Osteoblast (primary cell): Measurements from ENCODE around the gene FMO1. TPM values are rescaled to one million over a fixed set of nuclear protein-coding genes. Genes with fewer than 3 reads are reported as not detected.

Experiments used
- DNase-seq: peaks from one replicate; pipeline ENCODE4 v3.0.0; 2011; ENCODE audit warnings: low spot score, mixed read lengths; ENCODE audit not compliant: insufficient read length; ENCODE audit errors: missing footprints
- H2AFZ ChIP-seq: 2 replicates; pipeline ENCODE4 v1.6.0; 2011; ENCODE audit warnings: mild to moderate bottlenecking, low read length
- H3K27ac ChIP-seq: 2 replicates; pipeline ENCODE4 v1.5.1; 2011; ENCODE audit warnings: mild to moderate bottlenecking, low read depth, low read length, moderate library complexity
- H3K27me3 ChIP-seq: 2 replicates; pipeline ENCODE4 v1.6.0; 2012; ENCODE audit warnings: mild to moderate bottlenecking, control low read depth, inconsistent platforms, low read length, moderate library complexity; ENCODE audit not compliant: insufficient read depth
- H3K36me3 ChIP-seq: 2 replicates; pipeline ENCODE4 v1.5.1; 2011; ENCODE audit warnings: mild to moderate bottlenecking, low read length, control low read depth, moderate library complexity; ENCODE audit not compliant: insufficient read depth
- H3K4me1 ChIP-seq: 2 replicates; pipeline ENCODE4 v1.5.1; 2011; ENCODE audit warnings: mild to moderate bottlenecking, low read length, control low read depth, moderate library complexity; ENCODE audit not compliant: insufficient read depth
- H3K4me2 ChIP-seq: 2 replicates; pipeline ENCODE4 v1.6.0; 2011; ENCODE audit warnings: mild to moderate bottlenecking, low read length; ENCODE audit not compliant: insufficient read depth
- H3K4me3 ChIP-seq: fragments of 200-600 bp; sonication (generic); 3 replicates; pipeline ENCODE4 v1.5.1; 2012; ENCODE audit warnings: mild to moderate bottlenecking, low read length, inconsistent platforms; ENCODE audit not compliant: insufficient read depth
- H3K79me2 ChIP-seq: 2 replicates; pipeline ENCODE4 v1.6.0; 2012; ENCODE audit warnings: mild to moderate bottlenecking, low read length, control low read depth, inconsistent platforms; ENCODE audit not compliant: insufficient read depth
- H3K9me3 ChIP-seq: 2 replicates; pipeline ENCODE4 v1.5.1; 2011; ENCODE audit warnings: low read depth, low read length, control low read depth
- H4K20me1 ChIP-seq: 2 replicates; pipeline ENCODE4 v1.6.0; 2012; ENCODE audit warnings: mild to moderate bottlenecking, low read length, control low read depth; ENCODE audit not compliant: insufficient read depth
- total RNA-seq: library from RNA; depleted of rRNA; stranded (reverse); fragments of >200 nt; gene quantifications from 2 replicates; pipeline ENCODE4 v1.2.3, GENCODE V29; 2012
- TF ChIP-seq, protein P1 (sequence below): IDR thresholded peaks from 2 replicates; pipeline ENCODE4 v1.5.1; 2011; ENCODE audit warnings: mild to moderate bottlenecking, low read depth, low read length, moderate library complexity; ENCODE audit errors: extremely low read depth

Gene FMO1
- total RNA-seq, 1 donor: not detected

DNA sequence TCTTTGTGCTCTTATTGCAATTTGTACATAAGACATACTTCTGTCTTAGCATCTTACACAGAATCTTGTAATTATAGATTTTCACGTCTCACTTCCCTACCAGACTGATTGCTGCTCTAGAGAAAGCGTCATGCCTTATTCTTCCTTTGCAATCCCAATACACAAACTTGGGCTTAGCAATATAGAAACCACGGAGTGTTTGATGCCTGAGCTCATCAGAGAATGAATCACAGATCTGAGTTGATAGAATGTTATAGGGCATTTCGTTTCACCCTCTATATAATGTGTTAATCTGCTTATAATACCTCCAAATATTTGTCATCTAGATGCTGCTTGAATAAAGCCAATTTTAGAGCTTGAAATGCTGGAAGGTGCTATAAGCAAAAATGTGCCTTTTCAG, 6.6 kb downstream of the FMO1 start:
- no peaks in the 10 kb centered on the region for H3K36me3 ChIP-seq
- H3K27ac ChIP-seq: no peak overlapping the region
- H3K4me2 ChIP-seq: peak overlapping the region; percentile 33
- H3K4me1 ChIP-seq: peaks cover 12% of the 10 kb centered on the region
- peak; percentile 73 for DNase-seq
- H3K27me3 ChIP-seq: no peaks in the 10 kb centered on the region
- no peak overlapping the region for H2AFZ ChIP-seq
- TF ChIP-seq, protein P1, sequence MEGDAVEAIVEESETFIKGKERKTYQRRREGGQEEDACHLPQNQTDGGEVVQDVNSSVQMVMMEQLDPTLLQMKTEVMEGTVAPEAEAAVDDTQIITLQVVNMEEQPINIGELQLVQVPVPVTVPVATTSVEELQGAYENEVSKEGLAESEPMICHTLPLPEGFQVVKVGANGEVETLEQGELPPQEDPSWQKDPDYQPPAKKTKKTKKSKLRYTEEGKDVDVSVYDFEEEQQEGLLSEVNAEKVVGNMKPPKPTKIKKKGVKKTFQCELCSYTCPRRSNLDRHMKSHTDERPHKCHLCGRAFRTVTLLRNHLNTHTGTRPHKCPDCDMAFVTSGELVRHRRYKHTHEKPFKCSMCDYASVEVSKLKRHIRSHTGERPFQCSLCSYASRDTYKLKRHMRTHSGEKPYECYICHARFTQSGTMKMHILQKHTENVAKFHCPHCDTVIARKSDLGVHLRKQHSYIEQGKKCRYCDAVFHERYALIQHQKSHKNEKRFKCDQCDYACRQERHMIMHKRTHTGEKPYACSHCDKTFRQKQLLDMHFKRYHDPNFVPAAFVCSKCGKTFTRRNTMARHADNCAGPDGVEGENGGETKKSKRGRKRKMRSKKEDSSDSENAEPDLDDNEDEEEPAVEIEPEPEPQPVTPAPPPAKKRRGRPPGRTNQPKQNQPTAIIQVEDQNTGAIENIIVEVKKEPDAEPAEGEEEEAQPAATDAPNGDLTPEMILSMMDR: no peak
- no peak overlapping the region for H3K4me3 ChIP-seq
- no peaks in the 10 kb centered on the region for H4K20me1 ChIP-seq
- H3K9me3 ChIP-seq: no peaks in the 10 kb centered on the region
- no peaks in the 10 kb centered on the region for H3K79me2 ChIP-seq

DNA sequence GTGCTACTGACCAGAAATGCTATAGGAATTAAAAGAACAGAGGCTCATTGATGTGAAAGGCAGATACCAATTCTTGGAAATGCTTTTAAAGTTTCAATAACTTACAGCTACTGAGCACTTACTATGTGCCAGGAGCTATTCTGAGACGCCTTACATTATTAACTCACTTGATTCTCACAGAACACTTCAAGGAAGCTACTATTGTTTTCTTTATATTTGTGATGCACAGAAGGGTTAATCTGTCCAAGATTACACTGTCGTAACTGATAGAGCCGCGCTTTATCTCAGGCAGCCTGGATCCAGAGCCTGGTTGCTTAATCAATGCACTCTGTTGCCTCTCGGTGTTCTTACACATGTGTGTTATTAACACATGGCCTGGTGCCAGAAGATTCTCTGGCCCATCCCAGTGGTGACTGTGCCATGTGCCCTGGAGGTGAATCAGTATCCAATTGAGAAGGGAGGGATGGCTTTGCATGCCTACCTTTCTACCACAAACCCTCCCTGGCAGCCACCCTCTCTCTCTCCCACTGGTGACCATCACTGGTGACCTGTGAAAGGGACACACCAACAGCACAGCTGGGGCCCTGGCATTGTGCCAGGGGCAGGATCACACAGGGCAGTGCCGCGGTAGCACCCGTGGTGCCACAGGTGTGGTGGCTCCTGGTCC, 8.8 kb downstream of the FMO1 start:
- Histone ChIP-seq H3K4me3 (no peak overlapping the region), H3K79me2 (no peaks in the 10 kb centered on the region), H3K27ac (no peak overlapping the region), H3K36me3 (no peaks in the 10 kb centered on the region), H3K4me2 (no peak overlapping the region), H3K4me1 (peaks cover 12% of the 10 kb centered on the region), H2AFZ (no peak overlapping the region), H4K20me1 (no peaks in the 10 kb centered on the region), H3K27me3 (no peaks in the 10 kb centered on the region), H3K9me3 (no peaks in the 10 kb centered on the region)
- DNase-seq: no peak
- TF ChIP-seq, protein P1: no peak

DNA sequence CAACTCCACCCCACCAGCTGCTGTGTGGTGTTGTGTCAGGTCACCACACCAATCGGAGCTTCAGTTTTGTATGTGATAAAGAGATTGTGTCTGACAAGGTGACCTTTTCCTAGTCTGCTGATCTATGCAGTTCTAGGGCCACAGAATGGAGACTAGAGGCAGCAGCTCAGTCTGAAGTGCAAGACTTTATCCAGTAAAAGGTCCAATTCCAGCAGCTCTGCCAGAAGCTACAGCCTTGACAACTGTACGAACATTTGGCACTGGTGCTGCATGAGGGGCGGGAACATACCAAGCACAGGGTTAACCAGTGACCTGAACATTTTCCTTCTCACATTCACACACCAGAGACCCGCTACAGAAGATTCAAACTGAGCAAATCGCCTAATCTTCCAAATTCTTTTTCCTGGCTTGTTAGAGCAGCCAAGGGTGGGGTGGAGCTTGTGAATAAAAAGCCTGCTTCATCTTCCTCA, 9.3 kb downstream of the FMO1 start:
- DNase-seq: no peak
- no peak overlapping the region for H3K4me3 ChIP-seq
- no peaks in the 10 kb centered on the region for H3K36me3 ChIP-seq
- H4K20me1 ChIP-seq: no peaks in the 10 kb centered on the region
- no peaks in the 10 kb centered on the region for H3K27me3 ChIP-seq
- no peaks in the 10 kb centered on the region for H3K79me2 ChIP-seq
- no peaks in the 10 kb centered on the region for H3K9me3 ChIP-seq
- TF ChIP-seq, protein P1: no peak
- H3K4me2 ChIP-seq: no peak overlapping the region
- H3K4me1 ChIP-seq: peaks cover 12% of the 10 kb centered on the region
- H2AFZ ChIP-seq: no peak overlapping the region
- no peak overlapping the region for H3K27ac ChIP-seq

DNA sequence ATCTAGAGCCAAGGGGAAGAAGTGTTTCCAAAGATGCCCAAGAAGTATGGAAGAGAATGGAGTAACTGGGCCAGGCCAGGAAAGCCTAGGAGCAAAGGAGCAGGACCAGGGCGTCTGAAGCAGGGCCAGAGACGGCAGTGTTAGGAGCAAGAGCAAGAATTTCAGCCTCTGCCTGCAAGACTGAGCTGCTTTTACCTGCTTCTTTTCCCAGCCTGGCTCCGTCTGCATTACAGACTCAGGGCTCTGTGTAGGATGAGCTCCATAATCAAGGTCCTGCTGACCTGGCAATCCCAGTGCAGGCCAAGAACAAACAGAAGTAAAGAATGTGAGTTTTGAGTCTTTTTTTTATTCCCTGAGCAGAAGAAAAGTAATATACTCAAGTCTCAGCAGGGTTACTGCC, 10.1 kb downstream of the FMO1 start:
- H2AFZ ChIP-seq: no peak overlapping the region
- no peaks in the 10 kb centered on the region for H3K27me3 ChIP-seq
- no peak overlapping the region for H3K27ac ChIP-seq
- no peak for DNase-seq
- no peaks in the 10 kb centered on the region for H3K36me3 ChIP-seq
- H3K4me3 ChIP-seq: no peak overlapping the region
- no peaks in the 10 kb centered on the region for H3K79me2 ChIP-seq
- H3K9me3 ChIP-seq: no peaks in the 10 kb centered on the region
- no peaks in the 10 kb centered on the region for H4K20me1 ChIP-seq
- peaks cover 12% of the 10 kb centered on the region for H3K4me1 ChIP-seq
- TF ChIP-seq, protein P1: no peak
- H3K4me2 ChIP-seq: no peak overlapping the region
